Measurements from ENCODE around the gene PHACTR3.
"Not testable (repeated sequence)": the region's sequence is repeated elsewhere in the genome, so short reads cannot be mapped to it uniquely, and the experiment has no call there.

PHACTR3 gene

DNA sequence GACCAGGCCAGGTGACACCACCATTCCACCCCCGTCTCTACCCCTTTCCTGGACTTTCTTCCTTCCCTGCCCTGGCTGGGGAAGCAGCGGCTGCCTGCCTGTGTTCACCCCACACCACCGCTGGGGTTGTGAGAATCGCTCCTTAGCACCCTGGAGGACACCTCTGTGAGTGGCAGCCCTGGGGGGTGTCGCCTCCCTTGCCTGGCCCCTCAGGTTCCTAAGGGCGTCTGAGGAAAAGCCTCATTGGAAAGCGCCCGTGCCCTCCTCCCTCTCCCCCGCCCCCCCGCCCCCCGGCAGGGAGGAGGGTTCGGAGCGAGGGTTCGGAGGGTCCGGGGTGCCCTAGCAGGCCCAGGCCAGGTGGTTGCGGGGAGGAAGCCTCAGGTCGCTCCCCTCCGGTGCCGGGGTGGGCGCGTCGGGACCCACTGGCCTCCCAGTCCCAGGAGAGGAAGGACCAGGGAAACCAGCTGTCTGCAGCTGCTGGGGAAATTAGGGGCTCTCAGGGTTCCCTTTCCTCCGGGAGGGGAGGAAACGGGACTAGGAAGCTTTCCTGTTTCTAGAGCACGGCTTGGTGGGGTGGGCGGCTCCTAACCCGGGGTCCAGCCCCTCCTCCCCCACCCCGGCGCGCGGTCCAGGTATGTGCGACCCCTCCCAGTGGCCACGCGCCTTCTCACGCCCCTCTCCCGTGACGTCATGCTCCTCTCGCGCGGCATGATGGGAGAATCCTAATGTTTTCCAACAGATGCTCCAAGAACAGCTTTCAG, at the start of gene PHACTR3:
Gene PHACTR3, plus strand, starts transcription at position 760 of the 761 bp plus-strand sequence. CDS start 475 bp downstream, outside the sequence.
- no peak for DNase-seq

DNA sequence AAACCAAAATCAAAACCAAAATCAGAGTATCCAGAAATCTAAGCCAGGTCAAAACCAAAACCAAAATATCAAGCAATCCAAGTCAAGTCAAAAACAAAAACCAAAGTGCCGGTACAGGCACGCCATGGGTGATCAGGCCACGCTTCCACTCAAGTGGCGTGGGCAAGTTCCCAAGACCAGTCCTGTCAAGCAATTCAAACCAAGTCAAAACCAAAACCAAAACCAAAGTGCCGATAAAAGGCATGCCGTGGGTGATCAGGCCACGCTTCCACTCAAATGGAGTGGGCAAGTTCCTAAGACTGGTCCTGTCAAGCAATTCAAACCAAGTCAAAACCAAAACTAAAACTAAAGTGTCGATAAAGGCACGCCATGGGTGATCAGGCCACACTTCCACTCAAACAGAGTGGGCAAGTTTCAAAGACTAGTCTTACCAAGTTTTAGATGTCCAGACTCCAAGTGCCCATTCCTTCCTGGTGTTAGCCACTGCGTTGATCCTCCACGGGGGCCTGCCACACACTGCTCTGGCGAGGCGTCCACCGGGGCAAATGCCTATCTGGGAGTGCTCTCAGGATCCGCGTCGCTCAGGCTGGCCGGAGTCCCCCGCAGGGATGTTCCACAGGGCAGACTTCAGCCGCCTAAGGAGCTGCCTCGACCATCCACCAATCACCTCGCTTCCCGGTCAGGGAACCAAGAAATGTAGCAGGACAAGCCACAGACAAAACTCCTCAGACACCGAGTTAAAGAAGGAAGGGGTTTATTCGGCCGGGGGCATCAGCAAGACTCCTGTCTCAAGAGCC, 46.4 kb upstream of the PHACTR3 start:
- DNase-seq = not testable (repeated sequence)

DNA sequence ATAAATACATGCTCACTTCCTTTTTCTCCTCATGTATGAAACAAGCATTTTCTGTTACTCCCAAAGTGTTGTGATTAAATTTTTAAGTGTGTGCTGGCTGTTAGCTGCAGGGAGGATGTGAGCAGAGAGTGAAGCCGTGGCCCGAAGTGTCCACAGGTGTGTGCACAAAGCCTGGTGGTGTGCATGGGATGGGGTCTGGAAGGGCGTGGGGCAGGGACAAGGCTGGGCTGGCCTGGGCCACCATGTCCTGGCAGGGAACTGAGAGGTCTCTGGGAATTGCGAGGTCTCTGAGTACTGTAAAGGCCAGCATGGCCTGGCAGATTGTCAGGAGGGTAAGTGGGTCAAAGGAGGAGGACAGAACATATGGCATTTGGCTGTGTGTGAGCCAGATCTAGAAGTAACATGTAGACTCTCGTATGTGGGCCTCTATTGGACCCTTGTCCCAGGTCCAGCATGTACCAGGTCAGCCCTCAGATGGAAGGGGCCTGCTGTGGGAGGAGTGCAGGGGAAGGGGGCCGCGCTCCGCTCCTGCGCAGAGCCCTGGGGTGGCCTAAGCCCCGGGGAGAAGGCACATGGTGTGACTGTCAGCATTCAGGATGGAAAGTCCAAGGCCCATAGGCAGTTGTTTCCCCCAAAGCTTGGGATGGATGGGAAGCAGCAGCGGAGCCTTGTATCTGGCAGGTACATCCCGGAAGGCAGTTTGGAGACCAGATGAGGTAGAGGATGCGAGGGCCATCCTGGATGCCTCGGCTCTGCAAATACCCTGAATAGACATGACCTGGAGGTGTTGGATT, 45.1 kb upstream of the PHACTR3 start:
- no peak for DNase-seq

DNA sequence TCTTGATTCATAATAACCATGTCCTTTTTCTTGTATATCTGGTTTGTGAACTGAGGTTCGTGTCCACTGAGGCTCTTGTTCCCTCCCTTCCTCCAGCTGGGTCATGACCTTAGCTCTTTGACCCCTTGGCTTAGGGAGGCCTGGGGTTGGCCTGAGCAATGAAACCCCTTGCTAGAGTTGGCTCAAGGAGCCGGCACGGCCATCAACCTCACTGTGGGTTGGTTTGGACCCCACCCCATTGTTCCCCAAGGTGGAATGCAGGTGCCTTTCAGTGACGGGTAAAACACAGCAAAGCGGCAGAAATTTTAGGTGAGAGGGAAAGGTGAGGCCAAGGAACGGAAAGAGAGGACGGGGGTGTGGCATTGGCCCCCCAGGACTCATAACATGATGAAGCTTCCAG, 44.5 kb upstream of the PHACTR3 start:
- DNase-seq = no peak

DNA sequence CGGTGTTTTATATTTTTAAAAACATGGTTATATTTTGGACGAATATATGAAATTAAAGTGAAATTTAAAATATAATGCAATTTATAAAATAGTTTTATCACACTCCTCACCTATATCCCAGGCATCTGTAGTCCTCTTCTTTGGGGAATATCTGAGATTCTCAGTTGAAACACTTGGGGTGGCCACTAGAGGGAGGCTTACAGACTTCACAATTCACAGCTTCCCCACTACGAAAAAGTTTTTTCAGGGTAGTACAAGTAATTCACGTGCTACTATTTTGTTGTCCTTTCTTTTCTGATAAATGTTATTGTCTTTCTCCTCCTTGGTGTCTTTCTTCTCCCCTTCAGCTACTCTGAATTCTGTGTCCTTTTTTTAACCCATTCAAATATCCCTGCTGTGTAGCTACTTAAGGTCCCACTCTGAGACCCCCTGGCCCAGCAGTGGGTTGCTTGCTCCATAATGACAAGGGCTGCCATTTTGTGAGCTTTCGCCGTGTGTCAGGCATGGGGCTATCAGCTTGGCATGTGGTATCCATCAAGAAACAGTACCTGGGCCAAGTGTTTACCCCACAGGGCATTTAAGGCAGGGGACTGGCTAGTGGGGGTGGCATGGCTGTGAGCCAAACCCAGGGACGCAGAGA, 43.6 kb upstream of the PHACTR3 start:
- peak; percentile 24 for DNase-seq

DNA sequence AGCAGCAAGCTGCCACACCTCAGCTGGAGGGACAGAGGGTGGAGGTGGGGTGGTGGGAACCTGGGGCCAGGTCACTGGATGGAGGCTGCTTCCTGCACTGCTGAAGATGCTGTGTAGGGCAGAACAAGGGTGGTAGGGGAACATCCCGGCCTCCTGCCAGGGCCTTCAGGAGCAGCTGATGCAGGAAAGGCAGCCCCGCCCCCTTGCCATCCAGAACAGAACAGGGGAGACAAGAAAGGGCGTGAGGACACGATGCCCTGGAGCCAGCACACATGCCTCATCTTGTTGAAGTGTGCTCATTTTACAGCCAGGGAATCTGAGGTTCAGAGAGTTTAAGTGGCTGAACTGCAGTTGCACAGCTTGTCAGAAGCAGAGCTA, 43.1 kb upstream of the PHACTR3 start:
- DNase-seq = no peak

DNA sequence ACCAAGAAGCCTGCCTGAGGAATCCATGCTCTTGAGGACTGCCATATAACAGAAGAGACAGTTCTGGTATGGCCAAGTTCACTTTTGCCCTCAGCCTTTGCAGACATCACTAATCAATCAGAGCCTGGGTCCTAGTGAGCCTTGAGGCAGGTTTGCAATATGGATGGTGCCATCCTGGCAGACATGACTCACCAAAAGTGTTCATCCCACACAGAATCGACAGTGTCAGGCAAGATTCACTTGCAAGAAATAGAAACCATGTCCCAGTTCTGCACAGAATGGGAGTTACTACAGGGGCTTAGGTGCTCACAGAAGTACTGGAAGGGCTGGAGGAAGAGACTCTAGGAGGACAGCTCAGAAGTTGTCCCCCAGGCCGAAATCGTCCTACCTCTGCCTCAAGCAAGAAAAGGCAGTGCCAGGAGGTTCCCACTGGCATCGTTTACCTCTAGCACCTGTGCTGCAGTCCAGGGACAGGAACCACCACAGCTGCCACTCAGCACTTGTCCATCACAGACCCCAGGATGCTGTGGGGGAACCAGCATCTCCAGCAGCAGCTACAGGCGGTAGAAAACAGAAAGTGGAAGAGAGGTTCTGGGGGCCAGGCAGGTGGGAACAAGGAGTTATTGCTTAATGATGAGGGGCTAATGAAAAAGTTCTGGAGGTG, 42.6 kb upstream of the PHACTR3 start:
- no peak for DNase-seq

DNA sequence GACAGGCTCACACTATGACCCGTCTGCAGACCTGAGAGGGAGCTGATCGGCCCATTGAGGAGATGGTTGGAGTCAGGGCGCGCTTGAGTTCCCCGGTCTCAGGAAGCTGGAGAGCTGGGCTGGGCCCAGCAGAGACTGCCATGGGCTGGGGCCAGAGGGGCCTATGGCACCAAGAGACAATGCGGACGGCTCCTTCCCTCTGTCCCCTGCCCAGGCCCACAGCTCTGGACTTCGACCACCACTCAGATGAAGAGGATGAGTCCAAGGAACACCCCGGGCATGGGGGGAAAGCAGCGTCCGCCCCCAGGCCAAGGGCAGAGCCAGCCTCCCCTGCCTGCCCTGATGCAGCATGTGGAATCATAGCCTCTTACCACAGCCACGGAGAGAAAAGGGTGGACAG, 40.2 kb upstream of the PHACTR3 start:
- no peak for DNase-seq

DNA sequence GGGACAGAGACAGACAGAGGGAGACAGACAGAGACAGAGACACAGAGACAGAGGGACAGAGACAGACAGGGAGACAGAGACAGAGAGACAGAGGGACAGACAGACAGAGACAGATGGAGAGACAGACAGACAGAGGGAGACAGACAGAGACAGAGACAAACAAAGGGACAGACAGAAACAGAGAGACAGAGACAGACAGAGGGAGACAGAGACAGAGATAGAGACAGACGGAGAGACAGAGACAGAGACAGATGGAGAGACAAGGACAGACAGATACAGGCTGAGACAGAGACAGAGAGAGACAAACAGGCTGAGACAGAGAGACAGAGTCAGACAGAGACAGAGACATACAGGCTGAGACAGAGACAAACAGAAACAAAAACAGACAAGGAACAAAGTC, 39.4 kb upstream of the PHACTR3 start:
- DNase-seq = no peak

DNA sequence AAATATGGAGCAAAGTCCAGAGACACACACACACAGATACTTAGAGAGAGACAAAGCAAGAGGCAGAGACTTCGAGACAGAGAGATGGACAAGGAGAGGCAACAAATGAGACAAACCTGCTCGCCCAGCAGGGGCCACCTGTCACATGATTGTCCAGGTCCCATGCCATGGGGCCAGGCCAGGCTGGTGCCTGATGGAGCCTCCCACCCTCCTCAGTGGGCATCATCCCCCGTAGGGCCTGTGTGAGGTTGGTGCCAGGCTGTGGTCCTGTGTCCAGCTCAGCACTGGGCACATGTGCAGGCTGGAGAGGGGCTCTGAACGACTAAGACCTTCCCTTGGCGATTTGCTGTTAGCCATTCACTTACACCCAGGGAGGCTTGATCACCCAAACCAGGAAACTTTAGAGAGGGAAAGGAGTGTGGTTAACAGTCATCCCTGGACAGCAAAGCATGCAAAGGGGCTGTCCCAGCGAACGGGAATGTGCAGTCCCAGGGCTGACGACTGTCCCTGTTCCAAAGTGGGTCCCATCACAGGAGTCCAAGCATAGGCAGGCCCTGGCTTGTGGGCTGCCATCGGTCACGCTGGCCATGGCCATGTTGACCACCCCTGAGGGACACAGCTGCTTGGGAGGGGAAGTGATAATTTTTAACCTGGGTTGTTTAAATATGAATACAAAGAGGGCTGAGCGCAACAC, 38.4 kb upstream of the PHACTR3 start:
- no peak for DNase-seq

DNA sequence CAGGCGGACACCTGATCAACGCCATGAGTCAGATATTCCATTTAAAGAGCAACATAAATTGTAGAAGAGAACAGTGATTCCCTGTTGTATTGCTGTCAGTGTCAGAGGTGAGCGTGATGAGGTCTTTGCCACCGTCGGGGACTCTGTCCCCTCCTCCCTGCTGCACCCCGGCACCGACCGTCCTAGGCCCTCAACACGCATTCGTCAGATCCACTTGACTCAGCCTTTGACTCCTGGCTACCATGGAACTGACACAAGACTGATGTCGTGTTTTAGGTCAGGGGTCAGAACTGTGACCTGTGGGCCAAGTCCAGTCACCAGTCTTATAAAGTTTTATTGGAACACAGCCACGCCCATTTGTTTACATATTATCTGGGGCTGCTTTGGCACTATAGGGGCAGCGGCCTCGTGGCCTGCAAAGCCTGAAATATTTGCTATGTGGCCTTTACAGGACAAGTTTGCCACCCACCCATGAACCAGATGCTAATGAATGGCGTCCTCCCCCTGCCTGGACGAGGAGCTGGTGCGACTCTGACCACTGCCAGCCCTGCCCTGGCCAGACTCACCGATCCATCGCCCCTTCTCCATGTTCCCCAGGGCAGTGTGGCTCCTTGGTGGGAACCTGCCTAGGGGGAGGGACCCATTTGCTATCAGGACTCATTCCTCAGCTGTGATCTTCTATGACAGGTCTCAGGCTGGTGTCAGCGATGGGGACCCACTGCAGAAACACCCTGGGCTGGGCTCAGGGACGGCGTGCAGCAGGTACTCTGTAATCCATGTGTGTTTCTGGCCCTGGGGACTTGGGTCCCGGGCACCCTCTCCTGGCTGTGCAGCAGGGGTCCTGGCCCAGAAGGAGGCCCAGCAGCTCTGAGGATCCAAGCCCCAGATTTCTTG, 37.5 kb upstream of the PHACTR3 start:
- DNase-seq = no peak

DNA sequence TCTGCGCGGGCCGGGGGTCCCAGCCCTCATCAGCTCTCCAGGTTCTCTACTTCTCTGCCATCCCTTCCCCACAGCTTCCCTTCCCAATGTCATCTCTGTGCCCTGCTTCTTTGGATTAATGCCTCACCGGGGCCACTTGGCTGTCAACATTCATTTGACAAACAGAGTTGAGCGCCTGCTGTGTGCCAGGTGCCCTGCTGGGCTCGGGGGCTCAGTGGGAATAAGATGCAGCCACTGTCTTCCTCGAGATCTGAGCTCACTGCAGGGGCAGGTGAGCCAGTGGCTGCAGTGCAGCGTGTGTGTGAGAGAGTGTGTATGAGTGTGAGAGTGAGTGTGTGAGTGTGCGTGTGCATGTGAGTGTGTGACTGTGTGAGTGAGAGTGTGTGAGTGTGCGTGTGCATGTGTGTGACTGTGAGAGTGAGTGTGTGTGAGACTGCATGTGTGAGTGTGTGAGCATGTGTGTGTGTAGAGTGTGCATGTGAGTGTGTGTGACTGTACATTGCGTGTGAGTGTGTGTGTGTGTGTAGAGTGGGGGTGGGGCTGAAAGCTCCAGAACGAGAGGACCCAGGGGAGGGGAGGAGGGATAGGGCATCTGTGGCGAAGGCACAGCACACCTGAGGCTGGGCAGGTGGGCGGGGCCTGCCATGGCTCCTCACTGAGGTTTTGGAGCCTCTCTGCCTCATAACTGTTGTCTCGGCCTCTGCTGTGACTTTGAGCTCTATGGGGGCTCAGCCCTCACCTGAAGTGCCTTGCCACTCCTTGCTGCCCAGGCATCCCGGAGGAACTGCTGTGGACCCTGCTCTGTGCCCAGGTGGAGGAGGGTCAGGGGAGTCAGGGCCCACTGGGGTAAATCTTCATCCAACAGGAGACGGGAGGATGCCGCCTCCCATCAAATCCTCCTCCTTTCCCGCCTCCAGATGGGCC, 36.5 kb upstream of the PHACTR3 start:
- DNase-seq = no peak

DNA sequence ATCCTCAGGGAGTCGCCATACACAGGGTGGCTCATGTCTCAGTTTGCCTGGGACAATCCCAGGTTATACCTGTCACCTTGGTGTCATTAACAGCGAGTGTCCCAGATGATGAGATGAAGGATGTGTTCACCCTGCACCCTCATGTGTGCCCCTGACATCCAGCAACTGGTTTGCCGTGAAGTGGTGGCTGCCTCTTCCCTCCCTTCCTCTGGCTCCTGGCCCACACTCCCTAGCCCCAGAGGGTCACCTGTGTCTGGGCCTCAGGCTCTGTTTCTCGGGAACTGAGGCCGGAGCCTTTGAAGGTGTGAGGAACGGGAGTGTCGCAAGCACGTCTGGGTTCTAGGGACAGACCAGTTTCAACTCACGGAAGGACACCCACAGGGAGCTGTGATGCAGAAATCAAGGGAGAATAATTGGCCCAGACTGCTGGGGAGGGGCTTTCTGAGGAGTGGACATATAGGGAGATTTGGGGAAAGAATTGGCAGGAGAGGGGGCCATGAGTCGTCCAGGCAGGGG, 35.8 kb upstream of the PHACTR3 start:
- no peak for DNase-seq

DNA sequence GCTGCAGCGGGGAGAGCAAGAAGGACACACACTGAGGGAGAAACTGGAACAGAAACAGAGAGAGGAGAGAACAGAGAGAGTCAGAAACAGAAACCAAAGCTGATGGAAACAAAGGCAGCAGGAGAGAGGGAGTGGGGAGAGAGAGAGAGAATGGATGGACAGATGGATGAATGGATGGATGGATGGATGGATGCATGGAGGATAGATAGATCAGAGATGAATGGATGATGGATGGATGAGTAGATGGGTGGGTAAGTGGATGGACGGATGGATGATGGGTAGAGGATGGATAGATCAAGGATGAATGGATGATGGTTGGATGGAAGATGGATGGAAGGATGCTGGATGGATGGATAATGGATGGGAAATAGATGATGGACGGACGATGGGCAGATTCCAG, 35.0 kb upstream of the PHACTR3 start:
- DNase-seq = no peak

DNA sequence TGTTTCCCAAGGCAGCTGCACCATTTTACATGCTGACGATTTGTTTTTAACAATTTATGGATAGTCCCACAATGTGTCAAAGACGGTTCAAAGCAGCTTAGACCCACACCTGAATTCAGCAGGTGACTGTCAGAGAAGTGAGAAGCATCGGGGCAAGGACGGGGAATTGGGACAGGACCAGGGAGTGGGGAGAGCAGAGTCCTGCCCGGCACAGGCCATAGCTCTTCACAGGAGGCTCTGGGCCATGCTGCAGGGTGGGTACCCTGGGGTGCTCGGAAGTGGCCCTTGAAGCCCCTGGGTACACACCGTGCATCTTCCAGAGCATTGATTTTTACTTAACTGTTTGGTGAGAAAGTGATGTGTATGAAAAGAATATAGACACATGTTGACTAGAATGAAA, 33.2 kb upstream of the PHACTR3 start:
- no peak for DNase-seq

DNA sequence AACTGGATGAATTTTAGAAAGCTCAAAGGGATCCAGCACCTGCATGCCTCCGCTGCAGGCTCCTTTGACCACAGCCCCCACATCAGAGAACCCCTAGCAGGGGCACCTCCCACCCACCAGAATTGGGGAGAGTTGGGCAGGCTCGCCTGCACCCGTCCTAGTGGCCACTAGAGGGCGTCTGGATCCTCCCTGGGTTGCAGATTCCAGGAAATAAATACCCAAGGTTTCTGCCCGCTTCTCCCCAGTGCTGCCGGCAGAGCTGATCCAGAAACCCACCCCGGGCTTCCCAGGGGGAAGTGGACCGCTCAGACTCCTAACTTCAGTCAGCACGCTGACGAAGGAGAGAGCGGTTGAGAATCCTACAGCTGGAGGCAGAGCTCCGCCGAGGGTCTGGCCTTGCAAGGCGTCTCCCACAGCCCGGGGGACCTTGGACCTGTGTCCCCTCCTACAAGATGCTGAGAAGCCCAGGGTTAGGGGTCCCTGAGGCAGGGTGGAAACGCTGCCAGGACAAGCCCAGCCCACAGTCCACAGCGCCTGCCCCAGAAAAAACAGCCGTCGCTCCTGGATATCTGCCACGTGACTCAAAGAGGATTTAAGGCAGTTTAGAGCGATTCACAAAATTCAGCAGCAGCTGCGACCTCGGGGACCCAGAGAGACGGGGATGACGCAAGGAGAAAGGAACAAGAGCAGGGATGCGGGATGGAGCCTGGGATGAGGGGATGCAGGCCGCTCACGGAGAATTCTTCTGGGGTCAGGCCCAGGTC, 32.6 kb upstream of the PHACTR3 start:
- peak; percentile 71 for DNase-seq

DNA sequence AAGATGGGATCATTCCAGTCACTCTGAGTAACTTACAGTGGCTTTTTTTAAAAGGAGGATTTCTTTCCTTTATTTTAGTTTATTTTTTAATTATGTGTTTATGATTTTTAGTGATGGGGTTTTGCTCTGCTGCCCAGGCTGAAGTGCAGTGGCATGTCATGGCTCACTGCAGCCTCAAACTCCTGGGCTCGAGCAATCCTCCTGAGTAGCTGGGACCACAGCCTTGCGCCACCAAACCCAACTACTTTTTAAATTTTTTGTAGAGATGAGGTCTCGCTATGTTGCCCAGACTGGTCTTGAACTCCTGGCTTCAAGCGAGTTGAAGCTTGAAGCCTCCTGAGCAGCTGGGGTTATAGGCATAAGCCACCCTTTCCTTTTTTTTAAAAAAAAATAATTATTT, 31.8 kb upstream of the PHACTR3 start:
- no peak for DNase-seq

DNA sequence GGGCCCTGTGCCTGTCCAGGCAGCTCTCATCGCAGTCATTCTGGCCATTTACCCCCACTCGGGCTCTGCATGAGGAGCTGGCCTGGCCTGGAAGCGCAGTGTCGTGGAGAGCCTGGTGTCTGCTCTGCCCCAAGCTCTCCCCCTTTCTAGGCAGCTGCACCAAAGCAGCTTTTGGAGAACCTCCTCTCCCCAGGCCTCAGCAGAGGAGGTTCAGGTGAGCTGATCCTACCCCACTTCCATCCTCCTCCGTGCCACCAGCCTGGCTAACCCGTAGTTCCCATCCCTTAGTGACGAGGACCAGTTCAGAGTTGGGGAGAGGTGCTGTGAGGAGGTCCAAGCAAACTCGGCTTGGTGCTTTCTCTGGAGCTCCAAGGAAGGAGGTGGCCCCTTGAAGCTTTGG, 30.5 kb upstream of the PHACTR3 start:
- DNase-seq = no peak

DNA sequence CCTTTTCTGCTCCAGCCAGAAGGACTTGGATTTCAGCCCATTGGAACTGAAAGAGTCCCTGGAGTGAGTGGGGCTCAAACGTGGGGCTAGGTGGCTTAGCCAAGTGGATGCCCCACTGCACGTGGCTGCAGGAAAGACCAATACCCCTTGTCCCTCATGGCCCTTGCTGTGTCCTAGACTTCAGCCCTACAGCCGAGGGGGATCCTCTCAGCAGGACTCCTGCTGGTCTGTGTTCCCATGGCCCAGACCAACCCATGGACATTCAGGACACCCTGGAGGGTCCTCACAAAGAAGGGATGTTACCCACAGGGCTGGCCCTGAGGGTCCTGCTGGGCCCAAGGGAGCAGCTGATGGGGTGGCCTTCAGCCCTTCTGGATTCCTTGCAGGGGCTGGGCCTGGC, 30.0 kb upstream of the PHACTR3 start:
- no peak for DNase-seq
